ENCODE results near the gene C1RL.

- TF ChIP-seq CTCF (IDR thresholded peaks at IDR 0.05) (no peak), POLR2AphosphoS5 (IDR thresholded peaks at IDR 0.05; ENCODE audit: insufficient read depth in 1 of 2, low read depth in 1 of 2) (no peak), POLR2A (IDR thresholded peaks at IDR 0.05) (no peak)
Observed at GRCh38 chr12:7131502-7131866, 22.5 kb upstream of the C1RL start.

Data from vagina (tissue), 2 donors.